Hepatocyte (in vitro differentiated cells): ENCODE measurements around the gene REP15. TPM values are rescaled to one million over a fixed set of nuclear protein-coding genes. Genes with fewer than 3 reads are reported as not detected.

Source experiments
- polyA plus RNA-seq: library from polyadenylated mRNA; unstranded; fragments of >200 nt; fragmentation: Nextera tagmentation; extraction: Ambion mirVana; gene quantifications from 2 replicates; pipeline ENCODE4 v1.2.1, GENCODE V29; 2016
- total RNA-seq: library from RNA; depleted of rRNA; stranded (reverse); fragments of >200 nt; gene quantifications from 2 replicates; pipeline ENCODE4 v1.2.3, GENCODE V29; 2014

Gene REP15
- total and polyA plus RNA-seq, 2 experiments from 2014 or later, result 1.2 to 4.7 TPM

Other genes starting within 250 kb of the REP15 start
- not detected in 2 replicates for gene SMCO2, start 249.7 kb upstream of the REP15 start, total RNA-seq
- 0.43 TPM in 1 of 2 replicates, not detected in the other for gene SMCO2, start 249.7 kb upstream of the REP15 start, polyA plus RNA-seq
- gene PPFIBP1, start 172.2 kb upstream of the REP15 start, total RNA-seq, result 38.6 and 42.4 TPM in 2 replicates
- gene PPFIBP1, start 172.2 kb upstream of the REP15 start, polyA plus RNA-seq, result 23.9 and 26.1 TPM in 2 replicates
- 88.1 and 95.8 TPM in 2 replicates for gene MRPS35, start 14.4 kb downstream of the REP15 start, total RNA-seq
- 50.7 and 67.4 TPM in 2 replicates for gene MRPS35, start 14.4 kb downstream of the REP15 start, polyA plus RNA-seq
- gene KLHL42, start 83.8 kb downstream of the REP15 start, total RNA-seq, result 14.4 and 18.3 TPM in 2 replicates
- 13.5 and 20.5 TPM in 2 replicates for gene KLHL42, start 83.8 kb downstream of the REP15 start, polyA plus RNA-seq
- 0.63 TPM in 1 of 2 replicates, not detected in the other for gene MANSC4, start 83.8 kb downstream of the REP15 start, total RNA-seq
- not detected in 2 replicates for gene MANSC4, start 83.8 kb downstream of the REP15 start, polyA plus RNA-seq